DMS114 treated with DMSO at 0.1 percent for 48 hours (cell line): ENCODE measurements around the gene PKHD1.
"Not testable (repeated sequence)": the region's sequence is repeated elsewhere in the genome, so short reads cannot be mapped to it uniquely, and the experiment has no call there.

Experiments used
- DNase-seq: peaks from one replicate; lab custom pipeline; 2025; ENCODE audit not compliant: unreplicated experiment; lab: John Stamatoyannopoulos, UW

PKHD1 gene

GRCh38 chr6:51934098-51934497 lies 153.3 kb downstream of the PKHD1 start:
- DNase-seq: no peak

- no peak for DNase-seq
These were observed 154.5 kb downstream of the PKHD1 start for GRCh38 chr6:51932956-51933355.

- DNase-seq: no peak
These were observed 156.8 kb downstream of the PKHD1 start for GRCh38 chr6:51930602-51931001.

- no peak for DNase-seq
These were observed 157.4 kb downstream of the PKHD1 start for GRCh38 chr6:51929934-51930574.

GRCh38 chr6:51928320-51928719 lies 159.1 kb downstream of the PKHD1 start:
- no peak for DNase-seq

GRCh38 chr6:51927450-51927849 lies 160.0 kb downstream of the PKHD1 start:
- DNase-seq: no peak

- DNase-seq: no peak
These were observed 161.3 kb downstream of the PKHD1 start for GRCh38 chr6:51926125-51926524.

- DNase-seq: not testable (repeated sequence)
These were observed 164.9 kb downstream of the PKHD1 start for GRCh38 chr6:51922479-51922878.

- not testable (repeated sequence) for DNase-seq
These were observed 169.1 kb downstream of the PKHD1 start for GRCh38 chr6:51918347-51918746.

GRCh38 chr6:51915098-51915497 lies 172.3 kb downstream of the PKHD1 start:
- no peak for DNase-seq

GRCh38 chr6:51913265-51913664 lies 174.1 kb downstream of the PKHD1 start:
- no peak for DNase-seq

GRCh38 chr6:51910851-51911250 lies 176.6 kb downstream of the PKHD1 start:
- DNase-seq: no peak

GRCh38 chr6:51908243-51908642 lies 179.2 kb downstream of the PKHD1 start:
- DNase-seq: no peak

- DNase-seq: no peak
These were observed 185.3 kb downstream of the PKHD1 start for GRCh38 chr6:51901766-51902764.

- DNase-seq: no peak
These were observed 194.0 kb downstream of the PKHD1 start for GRCh38 chr6:51893366-51893765.

- DNase-seq: no peak
These were observed 194.7 kb downstream of the PKHD1 start for GRCh38 chr6:51892750-51893149.

- no peak for DNase-seq
These were observed 195.1 kb downstream of the PKHD1 start for GRCh38 chr6:51892339-51892738.

- DNase-seq: no peak
These were observed 195.6 kb downstream of the PKHD1 start for GRCh38 chr6:51891784-51892183.

- no peak for DNase-seq
These were observed 199.6 kb downstream of the PKHD1 start for GRCh38 chr6:51887859-51888258.

GRCh38 chr6:51885957-51886356 lies 201.5 kb downstream of the PKHD1 start:
- no peak for DNase-seq

- no peak for DNase-seq
These were observed 218.6 kb downstream of the PKHD1 start for GRCh38 chr6:51868591-51869355.
